A673 (cell line): ENCODE measurements around the gene PIGH.

Source experiments
- EZH2 ChIP-seq: fragments of 200-600 bp; sonication (generic); IDR thresholded peaks from 2 replicates; pipeline ENCODE4 v1.6.1; 2017; ENCODE audit warnings: borderline replicate concordance, low read depth, mild to moderate bottlenecking, mixed read lengths, antibody characterized with exemption, low read length; ENCODE audit not compliant: poor library complexity, severe bottlenecking
- TF ChIP-seq, protein P1 (sequence below): fragments of 300-800, 200-600 bp; sonication (generic); conservative IDR thresholded peaks from 2 replicates; pipeline ENCODE4 v1.5.1; 2017; ENCODE audit warnings: low read depth, mild to moderate bottlenecking, antibody characterized with exemption, low read length, moderate library complexity, mixed read lengths

DNA sequence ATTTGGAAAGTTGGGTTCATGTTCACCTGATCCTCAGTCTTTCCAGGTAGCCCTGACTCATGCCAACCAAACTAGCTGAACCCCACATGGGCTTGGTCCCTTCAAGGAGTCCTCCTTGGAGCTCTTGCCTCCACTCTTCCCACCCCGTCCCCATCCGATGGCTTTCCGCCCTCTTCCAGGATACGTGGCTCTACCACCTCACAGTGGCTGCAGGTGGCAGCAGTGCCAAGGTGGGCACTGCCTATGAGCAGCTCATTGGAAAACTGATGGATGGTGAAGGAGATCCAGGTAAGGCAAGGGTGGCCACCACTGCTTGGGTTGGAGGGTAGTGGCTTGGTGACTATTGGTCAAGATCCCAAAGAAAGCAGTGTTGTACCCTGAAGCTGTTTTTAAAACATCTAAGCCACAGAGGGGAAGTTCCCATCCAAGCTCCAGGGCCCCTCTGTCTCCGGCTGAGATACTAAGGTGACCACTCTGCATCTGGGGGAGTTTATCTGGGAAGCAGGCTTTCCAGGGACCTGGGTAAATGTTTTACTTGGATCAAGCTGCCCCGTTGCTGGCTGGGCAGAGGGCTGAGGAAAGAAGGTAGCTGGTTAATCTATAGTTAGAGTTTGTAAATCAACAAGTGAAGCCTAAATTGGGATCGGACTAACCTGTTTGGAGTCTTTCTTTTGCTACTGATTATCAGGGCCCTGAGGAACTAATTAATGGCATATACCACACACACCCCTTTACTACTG is 23.7 kb downstream of the PIGH start:
- TF ChIP-seq, protein P1, sequence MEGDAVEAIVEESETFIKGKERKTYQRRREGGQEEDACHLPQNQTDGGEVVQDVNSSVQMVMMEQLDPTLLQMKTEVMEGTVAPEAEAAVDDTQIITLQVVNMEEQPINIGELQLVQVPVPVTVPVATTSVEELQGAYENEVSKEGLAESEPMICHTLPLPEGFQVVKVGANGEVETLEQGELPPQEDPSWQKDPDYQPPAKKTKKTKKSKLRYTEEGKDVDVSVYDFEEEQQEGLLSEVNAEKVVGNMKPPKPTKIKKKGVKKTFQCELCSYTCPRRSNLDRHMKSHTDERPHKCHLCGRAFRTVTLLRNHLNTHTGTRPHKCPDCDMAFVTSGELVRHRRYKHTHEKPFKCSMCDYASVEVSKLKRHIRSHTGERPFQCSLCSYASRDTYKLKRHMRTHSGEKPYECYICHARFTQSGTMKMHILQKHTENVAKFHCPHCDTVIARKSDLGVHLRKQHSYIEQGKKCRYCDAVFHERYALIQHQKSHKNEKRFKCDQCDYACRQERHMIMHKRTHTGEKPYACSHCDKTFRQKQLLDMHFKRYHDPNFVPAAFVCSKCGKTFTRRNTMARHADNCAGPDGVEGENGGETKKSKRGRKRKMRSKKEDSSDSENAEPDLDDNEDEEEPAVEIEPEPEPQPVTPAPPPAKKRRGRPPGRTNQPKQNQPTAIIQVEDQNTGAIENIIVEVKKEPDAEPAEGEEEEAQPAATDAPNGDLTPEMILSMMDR, result no peak
- TF ChIP-seq EZH2, result no peak
